Choroid plexus epithelial cell (primary cell): ENCODE measurements around the gene ESPNL.
"Not testable (repeated sequence)": the region's sequence is repeated elsewhere in the genome, so short reads cannot be mapped to it uniquely, and the experiment has no call there.

Source experiments
- DNase-seq: peaks from one replicate; pipeline ENCODE4 v3.0.0-alpha.2; 2010; ENCODE audit warnings: low read depth
- H3K4me3 ChIP-seq: 2 replicates; pipeline ENCODE4 v1.5.1; 2011; ENCODE audit warnings: low read depth, mild to moderate bottlenecking, control low read depth, low read length, moderate library complexity
- TF ChIP-seq, protein P1 (sequence below): conservative IDR thresholded peaks from 2 replicates; pipeline ENCODE4 v1.5.1; 2011; ENCODE audit warnings: low read depth, mild to moderate bottlenecking, control low read depth, inconsistent platforms, low read length, moderate library complexity

ESPNL gene

DNA sequence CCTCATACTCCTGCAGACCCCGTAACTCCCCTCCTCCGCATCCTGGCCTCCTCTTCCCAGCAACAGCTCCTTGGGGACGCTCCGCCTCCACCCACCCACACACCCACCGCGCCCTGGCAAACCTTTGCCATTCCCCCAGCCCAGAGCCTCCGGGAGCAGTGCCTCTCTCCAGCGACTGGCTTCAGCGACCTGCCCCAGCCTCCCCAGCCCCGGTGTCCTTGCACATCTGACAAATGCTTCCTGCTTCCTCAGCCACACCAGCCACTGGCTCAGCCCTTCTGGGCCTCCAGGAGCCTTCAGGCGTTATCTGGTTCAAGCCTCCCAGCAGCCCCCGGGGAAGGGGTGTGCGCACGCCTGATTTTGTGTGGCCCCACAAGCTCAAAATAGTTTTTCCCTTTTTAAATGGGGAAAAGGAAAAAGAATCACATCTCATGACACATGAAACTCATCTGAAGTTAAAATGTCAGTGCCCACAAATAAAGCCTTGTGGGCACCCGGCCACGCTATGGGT lies 14.2 kb downstream of the ESPNL start:
- H3K4me3 ChIP-seq = no peak overlapping the region
- TF ChIP-seq, protein P1, sequence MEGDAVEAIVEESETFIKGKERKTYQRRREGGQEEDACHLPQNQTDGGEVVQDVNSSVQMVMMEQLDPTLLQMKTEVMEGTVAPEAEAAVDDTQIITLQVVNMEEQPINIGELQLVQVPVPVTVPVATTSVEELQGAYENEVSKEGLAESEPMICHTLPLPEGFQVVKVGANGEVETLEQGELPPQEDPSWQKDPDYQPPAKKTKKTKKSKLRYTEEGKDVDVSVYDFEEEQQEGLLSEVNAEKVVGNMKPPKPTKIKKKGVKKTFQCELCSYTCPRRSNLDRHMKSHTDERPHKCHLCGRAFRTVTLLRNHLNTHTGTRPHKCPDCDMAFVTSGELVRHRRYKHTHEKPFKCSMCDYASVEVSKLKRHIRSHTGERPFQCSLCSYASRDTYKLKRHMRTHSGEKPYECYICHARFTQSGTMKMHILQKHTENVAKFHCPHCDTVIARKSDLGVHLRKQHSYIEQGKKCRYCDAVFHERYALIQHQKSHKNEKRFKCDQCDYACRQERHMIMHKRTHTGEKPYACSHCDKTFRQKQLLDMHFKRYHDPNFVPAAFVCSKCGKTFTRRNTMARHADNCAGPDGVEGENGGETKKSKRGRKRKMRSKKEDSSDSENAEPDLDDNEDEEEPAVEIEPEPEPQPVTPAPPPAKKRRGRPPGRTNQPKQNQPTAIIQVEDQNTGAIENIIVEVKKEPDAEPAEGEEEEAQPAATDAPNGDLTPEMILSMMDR = no peak
- DNase-seq = no peak

DNA sequence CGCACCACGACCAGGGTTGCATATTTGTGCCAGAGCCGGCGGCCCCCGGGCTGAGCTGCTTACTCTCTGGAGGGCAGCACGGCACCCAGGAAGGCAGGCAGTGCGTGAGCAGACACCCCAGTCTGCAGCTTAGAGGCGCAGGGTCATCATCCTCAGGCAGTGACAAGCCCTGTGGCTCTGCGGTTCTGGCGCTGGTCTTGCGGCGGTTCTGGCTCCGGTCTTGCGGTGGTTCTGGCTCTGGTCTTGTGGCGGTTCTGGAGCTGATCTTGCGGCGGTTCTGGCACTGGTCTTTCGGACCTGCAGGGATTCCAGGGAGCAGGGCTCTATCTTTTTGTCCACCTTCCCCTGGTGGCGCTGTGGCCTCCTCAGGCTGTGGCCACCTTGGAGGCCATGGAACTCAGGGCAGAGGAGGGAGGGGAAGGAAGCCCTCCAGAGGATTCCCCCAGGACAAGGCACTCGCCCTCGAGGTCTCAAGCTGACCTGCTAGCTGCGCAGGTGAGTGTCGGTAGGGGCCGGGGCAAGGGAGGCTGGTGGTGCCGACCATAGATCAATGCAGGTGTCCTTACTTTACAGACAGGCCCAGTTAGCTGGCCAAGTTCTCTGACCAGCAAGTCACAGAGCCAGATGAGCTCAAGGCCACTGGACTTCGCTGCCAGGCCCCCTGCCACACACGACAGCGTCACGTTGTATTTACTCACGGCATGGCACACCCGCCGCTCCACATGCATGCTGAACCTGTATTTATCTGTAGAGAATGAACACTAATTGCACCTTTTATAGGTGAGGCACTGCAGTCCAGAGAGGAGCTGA lies 14.9 kb downstream of the ESPNL start:
- TF ChIP-seq, protein P1 = no peak
- no peak for DNase-seq
- no peak overlapping the region for H3K4me3 ChIP-seq

DNA sequence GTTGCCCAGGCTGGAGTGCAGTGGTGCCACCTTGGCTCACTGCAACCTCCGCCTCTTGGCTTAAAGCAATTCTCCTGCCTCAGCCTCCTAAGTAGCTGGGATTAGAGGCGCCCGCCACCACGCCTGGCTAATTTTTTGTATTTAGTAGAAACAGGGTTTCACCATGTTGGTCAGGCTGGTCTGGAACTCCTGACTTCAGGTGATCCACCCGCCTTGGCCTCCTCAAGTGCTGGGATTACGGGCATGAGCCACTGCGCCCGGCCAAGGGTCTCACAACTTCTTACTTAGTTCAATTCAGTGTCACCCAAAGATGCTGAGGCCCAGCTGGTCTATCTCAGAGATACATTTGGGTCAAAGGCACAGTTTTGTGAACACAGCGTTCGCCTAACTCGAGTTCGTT lies 15.6 kb downstream of the ESPNL start:
- not testable (repeated sequence) for H3K4me3 ChIP-seq, DNase-seq

DNA sequence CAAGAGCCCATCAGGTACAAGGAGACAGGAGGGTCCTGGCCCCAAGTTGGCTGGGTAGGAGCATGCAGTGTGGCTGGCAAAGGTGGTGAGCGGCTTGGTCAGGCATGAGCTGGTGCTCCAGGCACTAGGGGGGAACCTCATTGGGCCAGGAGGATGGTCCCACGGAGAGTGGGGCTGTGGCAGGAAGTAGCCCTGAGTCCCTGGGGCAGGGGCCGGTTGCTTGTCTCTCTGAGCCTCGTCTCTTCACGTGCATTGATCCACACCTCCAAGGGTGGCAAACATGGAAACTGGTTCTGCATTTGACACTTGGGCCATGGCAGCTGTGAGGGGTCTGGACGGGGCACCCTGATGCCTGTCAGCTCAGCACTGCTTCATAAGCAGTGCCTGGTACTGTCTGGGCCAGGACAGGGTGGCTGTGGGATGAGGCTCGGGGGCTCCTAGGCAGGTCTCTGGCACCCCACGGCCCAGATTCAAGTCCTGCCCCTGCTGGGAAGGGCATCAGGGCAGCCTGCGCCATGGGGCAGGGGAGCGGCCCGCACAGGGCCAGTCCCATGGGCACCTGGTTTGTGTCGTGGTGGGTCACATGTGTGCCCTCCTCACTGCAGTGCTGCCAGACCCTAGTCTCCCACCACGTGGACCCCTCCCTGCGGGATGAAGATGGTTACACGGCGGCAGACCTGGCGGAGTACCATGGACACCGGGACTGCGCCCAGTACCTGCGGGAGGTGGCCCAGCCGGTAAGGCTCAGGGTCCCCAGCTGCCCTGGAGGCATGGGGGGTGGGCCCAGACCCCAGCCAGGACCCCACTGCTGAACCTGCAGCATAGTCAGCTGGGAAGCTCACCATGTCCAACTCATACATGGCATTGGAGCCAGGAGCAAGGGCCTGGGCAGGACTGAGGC lies 16.4 kb downstream of the ESPNL start:
- H3K4me3 ChIP-seq = no peak overlapping the region
- DNase-seq = no peak
- TF ChIP-seq, protein P1 = no peak

DNA sequence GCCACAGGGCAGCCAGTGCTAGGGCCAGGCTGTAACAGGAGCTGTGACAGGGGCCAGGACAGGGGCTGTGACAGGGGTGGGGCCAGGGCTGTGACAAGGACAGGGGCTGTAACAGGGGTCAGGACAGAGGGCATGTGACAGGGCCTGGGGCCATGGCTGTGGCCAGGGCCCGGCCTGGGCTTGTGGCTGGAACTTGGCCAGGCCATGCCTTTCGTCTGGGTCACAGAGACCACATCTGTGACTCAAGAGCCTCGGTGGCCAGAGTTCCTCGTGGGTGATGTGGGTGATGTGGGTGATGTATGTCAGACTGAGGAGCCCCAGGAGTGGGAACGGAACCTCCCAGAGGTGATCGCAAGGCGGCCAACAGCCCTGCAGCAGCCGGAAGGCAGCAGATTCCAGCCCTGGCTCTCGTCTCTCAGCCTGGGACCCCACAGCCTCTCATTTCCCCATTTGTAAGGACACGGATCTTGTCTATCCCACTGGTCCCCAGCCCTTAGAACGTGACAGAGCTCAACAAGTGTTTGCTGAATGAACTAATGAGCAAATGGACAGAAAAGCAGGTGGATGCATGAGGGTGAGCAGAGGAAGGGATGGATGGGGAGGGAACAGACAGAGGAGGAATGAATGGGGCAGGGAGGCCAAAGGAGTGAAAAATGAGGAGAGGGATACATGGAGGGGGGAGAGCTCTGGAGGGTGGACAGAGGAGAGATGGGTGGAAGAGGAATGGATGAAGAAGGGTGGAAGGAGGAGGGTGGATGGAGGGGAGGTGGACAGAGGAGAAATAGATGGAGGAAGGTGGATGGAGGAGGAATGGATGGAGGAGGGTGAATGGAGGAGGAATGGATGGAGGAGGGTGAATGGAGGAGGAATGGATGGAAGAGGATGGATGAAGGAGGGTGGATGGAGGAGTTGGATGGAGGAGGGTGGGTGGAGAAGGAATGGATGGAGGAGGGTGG lies 17.3 kb downstream of the ESPNL start:
- no peak for DNase-seq
- TF ChIP-seq, protein P1 = no peak

DNA sequence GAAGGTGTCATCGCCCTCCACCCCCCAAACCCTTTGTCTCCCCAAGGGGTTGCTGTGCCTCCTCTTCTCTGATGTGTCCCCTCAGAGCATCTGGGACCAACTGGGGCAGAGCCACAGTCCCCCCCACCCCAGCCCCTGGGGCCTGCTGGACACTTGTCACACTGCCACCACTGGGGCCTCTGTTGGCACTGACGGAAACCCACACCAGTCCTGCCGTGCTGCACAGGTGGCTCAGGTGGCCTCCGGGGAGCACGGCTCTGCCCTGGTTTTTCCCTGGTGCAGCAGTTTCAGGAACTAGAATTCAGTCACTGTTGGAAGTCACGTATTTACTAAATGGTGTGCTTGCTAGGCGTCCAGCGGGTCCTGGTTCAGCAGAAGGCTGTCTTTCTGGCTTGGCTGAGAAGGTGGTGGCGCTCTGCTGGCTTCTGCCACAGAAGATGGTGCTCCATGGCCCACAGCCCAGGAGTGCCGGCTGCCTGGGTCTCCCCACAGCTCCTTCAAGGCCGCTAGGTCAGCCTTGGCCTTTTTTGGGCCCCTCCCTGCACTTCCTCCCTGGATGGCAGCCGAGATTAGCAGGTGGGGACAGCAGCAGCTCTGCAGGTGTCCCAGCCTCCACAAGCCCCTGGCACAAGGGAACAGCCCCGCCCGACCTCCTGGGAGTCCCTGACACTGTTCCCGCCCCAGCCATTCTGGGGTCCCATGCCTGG lies 19.8 kb downstream of the ESPNL start:
- TF ChIP-seq, protein P1 = no peak
- H3K4me3 ChIP-seq = no peak overlapping the region
- no peak for DNase-seq

More for the DNA sequence above, 17.3 kb downstream of the ESPNL start:
- H3K4me3 ChIP-seq = no peak overlapping the region
